Stimulated activated naive CD8-positive, alpha-beta T cell treated with anti-CD3 and anti-CD28 coated beads, Interleukin-15, Interleukin-2, amounts not matched to agents 100 U/mL and 50 U/mL, for 24 hours (primary cell): ENCODE data around the gene RAPGEF3.
A peak's percentile ranks its signal among the peaks of the same experiment; 100 is the strongest.

Experiments used
- ATAC-seq: fragments of 150-1000 bp; cut with Tn5 transposase; one replicate; pipeline ENCODE4 v1.10.0; 2021
- DNase-seq: peaks from one replicate; pipeline ENCODE4 v3.0.0; 2021

RAPGEF3 gene

GRCh38 chr12:47755655-47756562 lies 2.8 kb downstream of the RAPGEF3 start:
- DNase-seq = peak; percentile 43
- ATAC-seq = peak; percentile 58

- ATAC-seq (no peak), DNase-seq (no peak)
These were observed 3.8 kb downstream of the RAPGEF3 start for GRCh38 chr12:47754881-47755280.

- no peak for ATAC-seq
- no peak for DNase-seq
These were observed 4.6 kb downstream of the RAPGEF3 start for GRCh38 chr12:47754126-47754525.

GRCh38 chr12:47753021-47754001 lies 5.4 kb downstream of the RAPGEF3 start:
- DNase-seq = no peak
- ATAC-seq = no peak

- DNase-seq = no peak
- no peak for ATAC-seq
These were observed 6.1 kb downstream of the RAPGEF3 start for GRCh38 chr12:47752552-47752951.

- DNase-seq = no peak
- ATAC-seq = no peak
These were observed 6.6 kb downstream of the RAPGEF3 start for GRCh38 chr12:47752121-47752520.

- ATAC-seq (no peak), DNase-seq (no peak)
These were observed 7.1 kb downstream of the RAPGEF3 start for GRCh38 chr12:47751561-47751960.

GRCh38 chr12:47750916-47751470 lies 7.7 kb downstream of the RAPGEF3 start:
- DNase-seq (no peak), ATAC-seq (no peak)

GRCh38 chr12:47750229-47750798 lies 8.4 kb downstream of the RAPGEF3 start:
- ATAC-seq = no peak

GRCh38 chr12:47748899-47749298 lies 9.8 kb downstream of the RAPGEF3 start:
- ATAC-seq (no peak), DNase-seq (no peak)

More at GRCh38 chr12:47750229-47750798, 8.4 kb downstream of the RAPGEF3 start:
- no peak for DNase-seq

GRCh38 chr12:47748507-47748828 lies 10.2 kb downstream of the RAPGEF3 start:
- DNase-seq (no peak), ATAC-seq (no peak)

GRCh38 chr12:47747596-47748506 lies 10.8 kb downstream of the RAPGEF3 start:
- DNase-seq = no peak
- no peak for ATAC-seq

GRCh38 chr12:47747126-47747525 lies 11.6 kb downstream of the RAPGEF3 start:
- DNase-seq = no peak
- ATAC-seq = no peak

GRCh38 chr12:47746523-47746922 lies 12.2 kb downstream of the RAPGEF3 start:
- ATAC-seq (no peak), DNase-seq (no peak)

- no peak for ATAC-seq
- no peak for DNase-seq
These were observed 12.6 kb downstream of the RAPGEF3 start for GRCh38 chr12:47746073-47746472.

GRCh38 chr12:47745485-47746041 lies 13.1 kb downstream of the RAPGEF3 start:
- ATAC-seq (no peak), DNase-seq (no peak)

- no peak for ATAC-seq
These were observed 13.8 kb downstream of the RAPGEF3 start for GRCh38 chr12:47744778-47745436.

GRCh38 chr12:47744005-47744651 lies 14.6 kb downstream of the RAPGEF3 start:
- ATAC-seq = no peak

More at GRCh38 chr12:47744778-47745436, 13.8 kb downstream of the RAPGEF3 start:
- no peak for DNase-seq

GRCh38 chr12:47743311-47743860 lies 15.3 kb downstream of the RAPGEF3 start:
- ATAC-seq = no peak

More at GRCh38 chr12:47744005-47744651, 14.6 kb downstream of the RAPGEF3 start:
- peak; percentile 46 for DNase-seq

More at GRCh38 chr12:47743311-47743860, 15.3 kb downstream of the RAPGEF3 start:
- no peak for DNase-seq
